GM18505 (cell line): Measurements from ENCODE around the gene AKAP13.

ENCODE experiments used
- ATAC-seq: cut with Tn5 transposase; IDR thresholded peaks from one replicate; pipeline ENCODE4 v1.9.1; 2021; ENCODE audit not compliant: unreplicated experiment
- POLR2A ChIP-seq: IDR thresholded peaks from 4 replicates; pipeline ENCODE4 v1.6.1; 2011; ENCODE audit warnings: borderline replicate concordance; ENCODE audit not compliant: insufficient read depth, insufficient read length; ENCODE audit errors: extremely low read depth

Gene AKAP13

GRCh38 chr15:85587707-85588411 is 207.5 kb downstream of the AKAP13 start:
- TF ChIP-seq POLR2A: no peak
- ATAC-seq: no peak

GRCh38 chr15:85588677-85589076 is 208.3 kb downstream of the AKAP13 start:
- TF ChIP-seq POLR2A: no peak
- ATAC-seq: no peak

GRCh38 chr15:85589851-85590250 is 209.4 kb downstream of the AKAP13 start:
- TF ChIP-seq POLR2A: no peak
- ATAC-seq: no peak

GRCh38 chr15:85591622-85592021 is 211.2 kb downstream of the AKAP13 start:
- TF ChIP-seq POLR2A: no peak
- ATAC-seq: no peak

GRCh38 chr15:85592148-85592547 is 211.7 kb downstream of the AKAP13 start:
- ATAC-seq: no peak
- TF ChIP-seq POLR2A: no peak

GRCh38 chr15:85593809-85594445 is 213.5 kb downstream of the AKAP13 start:
- no peak for TF ChIP-seq POLR2A
- ATAC-seq: no peak

GRCh38 chr15:85595804-85596536 is 215.6 kb downstream of the AKAP13 start:
- TF ChIP-seq POLR2A: no peak
- ATAC-seq: no peak

- no peak for TF ChIP-seq POLR2A
- ATAC-seq: no peak
These were observed 216.9 kb downstream of the AKAP13 start for GRCh38 chr15:85597155-85597815.

GRCh38 chr15:85598219-85598618 is 217.8 kb downstream of the AKAP13 start:
- TF ChIP-seq POLR2A: no peak
- ATAC-seq: no peak

GRCh38 chr15:85598718-85599398 is 218.5 kb downstream of the AKAP13 start:
- ATAC-seq: no peak
- TF ChIP-seq POLR2A: no peak

GRCh38 chr15:85600001-85600400 is 219.6 kb downstream of the AKAP13 start:
- no peak for TF ChIP-seq POLR2A
- ATAC-seq: no peak

GRCh38 chr15:85603160-85603559 is 222.8 kb downstream of the AKAP13 start:
- no peak for TF ChIP-seq POLR2A
- ATAC-seq: no peak

- no peak for ATAC-seq
- no peak for TF ChIP-seq POLR2A
These were observed 223.3 kb downstream of the AKAP13 start for GRCh38 chr15:85603703-85604102.

- no peak for TF ChIP-seq POLR2A
- no peak for ATAC-seq
These were observed 223.8 kb downstream of the AKAP13 start for GRCh38 chr15:85604194-85604593.

GRCh38 chr15:85606738-85607137 is 226.3 kb downstream of the AKAP13 start:
- ATAC-seq: no peak
- no peak for TF ChIP-seq POLR2A
